Measurements from ENCODE around the gene BEST4.

The BEST4 gene

GRCh38 chr1:44785029-44785380 is 3.0 kb downstream of the BEST4 start:
- H3K79me2 ChIP-seq (ENCODE audit: control insufficient read depth, low read length): no peaks in the 10 kb centered on the region
- peaks cover 43% of the 10 kb centered on the region for H3K4me1 ChIP-seq (ENCODE audit: control insufficient read depth, low read length)
- peak overlapping the region; percentile 68 for H3K4me3 ChIP-seq (ENCODE audit: low read length)
- peaks cover 63% of the 10 kb centered on the region for H3F3A ChIP-seq (ENCODE audit: control insufficient read depth, insufficient read depth)
- peak overlapping the region; percentile 2; the same call in 1 of the 2 replicates for H3K27ac ChIP-seq (ENCODE audit: low read depth, low read length)
- H3K9me3 ChIP-seq (ENCODE audit: control insufficient read depth, insufficient read depth, low read length): no peaks in the 10 kb centered on the region
- H3K9me2 ChIP-seq (replicated peaks; ENCODE audit: control insufficient read depth, low read length): no peaks in the 10 kb centered on the region
- TF ChIP-seq EZH2phosphoT487 (IDR thresholded peaks at IDR 0.05; ENCODE audit: borderline replicate concordance, low read length) (no peak), CTCF (IDR thresholded peaks at IDR 0.05; ENCODE audit: low read depth, low read length, poor library complexity, severe bottlenecking) (peak; percentile 35)
- H3K36me3 ChIP-seq (ENCODE audit: control insufficient read depth, low read length): peaks cover 22% of the 10 kb centered on the region
- peak overlapping the region; percentile 74 for H3K4me2 ChIP-seq (ENCODE audit: low read length)
- no peaks in the 10 kb centered on the region for H4K20me1 ChIP-seq (ENCODE audit: control insufficient read depth, insufficient read depth, low read depth, low read length)
- H3K27me3 ChIP-seq (ENCODE audit: control insufficient read depth, low read length): no peaks in the 10 kb centered on the region

- TF ChIP-seq CTCF (IDR thresholded peaks at IDR 0.05; ENCODE audit: low read depth, low read length, poor library complexity, severe bottlenecking) (peak; percentile 60), EZH2phosphoT487 (IDR thresholded peaks at IDR 0.05; ENCODE audit: borderline replicate concordance, low read length) (no peak)
- Histone ChIP-seq H3F3A (ENCODE audit: control insufficient read depth, insufficient read depth) (peaks cover 66% of the 10 kb centered on the region), H3K4me3 (ENCODE audit: low read length) (peak overlapping the region; percentile 68), H3K36me3 (ENCODE audit: control insufficient read depth, low read length) (peaks cover 29% of the 10 kb centered on the region), H3K9me2 (replicated peaks; ENCODE audit: control insufficient read depth, low read length) (no peaks in the 10 kb centered on the region), H4K20me1 (ENCODE audit: control insufficient read depth, insufficient read depth, low read depth, low read length) (no peaks in the 10 kb centered on the region), H3K4me2 (ENCODE audit: low read length) (peak overlapping the region; percentile 74), H3K27ac (ENCODE audit: low read depth, low read length) (peak overlapping the region; percentile 46), H3K9me3 (ENCODE audit: control insufficient read depth, insufficient read depth, low read length) (no peaks in the 10 kb centered on the region), H3K4me1 (ENCODE audit: control insufficient read depth, low read length) (peaks cover 43% of the 10 kb centered on the region), H3K79me2 (ENCODE audit: control insufficient read depth, low read length) (no peaks in the 10 kb centered on the region), H3K27me3 (ENCODE audit: control insufficient read depth, low read length) (no peaks in the 10 kb centered on the region)
Observed at GRCh38 chr1:44784094-44785028, 3.6 kb downstream of the BEST4 start.

GRCh38 chr1:44783697-44784093 is 4.3 kb downstream of the BEST4 start:
- H3F3A ChIP-seq (ENCODE audit: control insufficient read depth, insufficient read depth): peaks cover 71% of the 10 kb centered on the region
- H3K9me2 ChIP-seq (replicated peaks; ENCODE audit: control insufficient read depth, low read length): no peaks in the 10 kb centered on the region
- peaks cover 5% of the 10 kb centered on the region; the same call in 1 of the 2 replicates for H3K79me2 ChIP-seq (ENCODE audit: control insufficient read depth, low read length)
- H4K20me1 ChIP-seq (ENCODE audit: control insufficient read depth, insufficient read depth, low read depth, low read length): no peaks in the 10 kb centered on the region
- peak overlapping the region; percentile 68 for H3K4me3 ChIP-seq (ENCODE audit: low read length)
- TF ChIP-seq EZH2phosphoT487 (IDR thresholded peaks at IDR 0.05; ENCODE audit: borderline replicate concordance, low read length) (no peak), CTCF (IDR thresholded peaks at IDR 0.05; ENCODE audit: low read depth, low read length, poor library complexity, severe bottlenecking) (no peak)
- peak overlapping the region; percentile 74 for H3K4me2 ChIP-seq (ENCODE audit: low read length)
- H3K9me3 ChIP-seq (ENCODE audit: control insufficient read depth, insufficient read depth, low read length): no peaks in the 10 kb centered on the region
- peaks cover 36% of the 10 kb centered on the region for H3K36me3 ChIP-seq (ENCODE audit: control insufficient read depth, low read length)
- peak overlapping the region; percentile 46 for H3K27ac ChIP-seq (ENCODE audit: low read depth, low read length)
- H3K27me3 ChIP-seq (ENCODE audit: control insufficient read depth, low read length): no peaks in the 10 kb centered on the region
- peaks cover 43% of the 10 kb centered on the region for H3K4me1 ChIP-seq (ENCODE audit: control insufficient read depth, low read length)

Data from DOHH2 (cell line).